ENCODE data around the gene FAM222B.

DNA sequence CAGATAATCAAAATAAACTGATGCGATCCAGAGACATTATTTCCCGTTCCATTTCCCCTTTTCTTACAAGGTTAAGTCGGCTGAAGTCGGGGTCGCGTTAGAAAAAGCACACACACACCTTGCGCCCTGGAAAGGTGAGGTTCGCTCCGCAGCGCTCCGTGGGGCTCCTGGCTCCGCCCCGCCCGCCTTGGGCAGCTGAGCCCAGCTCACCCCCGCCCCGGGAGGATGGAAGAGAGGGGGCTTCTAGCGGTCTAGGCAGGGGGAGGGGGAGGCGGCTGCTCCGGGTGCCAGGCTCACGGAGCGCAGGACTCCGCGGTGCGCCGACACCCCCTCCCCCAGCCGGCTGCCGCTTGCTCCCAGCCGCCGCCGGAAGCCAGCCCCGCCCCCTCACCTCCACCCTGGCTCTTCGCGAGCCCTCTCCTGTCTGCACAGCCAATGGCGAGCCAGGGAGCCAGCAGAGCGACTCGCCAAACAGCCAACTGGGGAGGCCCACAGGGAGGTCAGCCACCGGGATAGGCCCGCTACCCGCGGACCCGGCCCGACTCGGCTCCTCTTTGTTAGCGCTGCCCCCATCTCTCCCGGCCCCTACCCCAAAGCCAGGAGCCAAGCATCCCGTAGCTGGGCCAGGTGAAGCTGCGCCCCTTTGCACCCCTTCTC is 30.4 kb downstream of the FAM222B start:
- TF ChIP-seq, protein P1, sequence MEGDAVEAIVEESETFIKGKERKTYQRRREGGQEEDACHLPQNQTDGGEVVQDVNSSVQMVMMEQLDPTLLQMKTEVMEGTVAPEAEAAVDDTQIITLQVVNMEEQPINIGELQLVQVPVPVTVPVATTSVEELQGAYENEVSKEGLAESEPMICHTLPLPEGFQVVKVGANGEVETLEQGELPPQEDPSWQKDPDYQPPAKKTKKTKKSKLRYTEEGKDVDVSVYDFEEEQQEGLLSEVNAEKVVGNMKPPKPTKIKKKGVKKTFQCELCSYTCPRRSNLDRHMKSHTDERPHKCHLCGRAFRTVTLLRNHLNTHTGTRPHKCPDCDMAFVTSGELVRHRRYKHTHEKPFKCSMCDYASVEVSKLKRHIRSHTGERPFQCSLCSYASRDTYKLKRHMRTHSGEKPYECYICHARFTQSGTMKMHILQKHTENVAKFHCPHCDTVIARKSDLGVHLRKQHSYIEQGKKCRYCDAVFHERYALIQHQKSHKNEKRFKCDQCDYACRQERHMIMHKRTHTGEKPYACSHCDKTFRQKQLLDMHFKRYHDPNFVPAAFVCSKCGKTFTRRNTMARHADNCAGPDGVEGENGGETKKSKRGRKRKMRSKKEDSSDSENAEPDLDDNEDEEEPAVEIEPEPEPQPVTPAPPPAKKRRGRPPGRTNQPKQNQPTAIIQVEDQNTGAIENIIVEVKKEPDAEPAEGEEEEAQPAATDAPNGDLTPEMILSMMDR (IDR thresholded peaks at IDR 0.05): no peak
- TF ChIP-seq POLR2A (IDR thresholded peaks at IDR 0.05): peak in 1 of 2 donors; percentile 47

Measured in heart left ventricle (tissue), 13 donors.